Parathyroid adenoma (tissue), 2 donors: ENCODE measurements around the gene PRKD2.

ENCODE experiments used
- H2AFZ ChIP-seq: fragments of 300-600 bp; sonication (generic); one replicate; pipeline ENCODE4 v1.7.0; 2017; ENCODE audit warnings: antibody characterized with exemption, mild to moderate bottlenecking
- H3K27ac ChIP-seq: fragments of 300-600 bp; sonication (generic); one replicate; pipeline ENCODE4 v1.7.0; 2017
- H3K27me3 ChIP-seq: fragments of 300-600 bp; sonication (generic); one replicate; pipeline ENCODE4 v1.7.0; 2017; ENCODE audit warnings: low read length; ENCODE audit not compliant: control insufficient read depth, insufficient read depth
- H3K36me3 ChIP-seq: fragments of 300-600 bp; sonication (generic); one replicate; pipeline ENCODE4 v1.7.0; 2017; ENCODE audit warnings: low read length; ENCODE audit not compliant: control insufficient read depth, insufficient read depth
- H3K4me1 ChIP-seq: fragments of 300-600 bp; sonication (generic); one replicate; pipeline ENCODE4 v1.7.0; 2017; ENCODE audit warnings: control low read depth
- H3K4me2 ChIP-seq: fragments of 300-600 bp; sonication (generic); one replicate; pipeline ENCODE4 v1.7.0; 2017; ENCODE audit warnings: low read length
- H3K4me3 ChIP-seq: fragments of 300-600 bp; sonication (generic); one replicate; pipeline ENCODE4 v1.7.0; 2017; ENCODE audit warnings: low read depth, low read length
- H3K79me2 ChIP-seq: fragments of 300-600 bp; sonication (generic); one replicate; pipeline ENCODE4 v1.7.0; 2017; ENCODE audit warnings: control low read depth
- H3K9ac ChIP-seq: fragments of 300-600 bp; sonication (generic); one replicate; pipeline ENCODE4 v1.7.0; 2017; ENCODE audit warnings: mild to moderate bottlenecking
- H3K9me3 ChIP-seq: fragments of 300-600 bp; sonication (generic); one replicate; pipeline ENCODE4 v1.7.0; 2017; ENCODE audit warnings: low read length; ENCODE audit not compliant: control insufficient read depth
- TF ChIP-seq, protein P1 (sequence below): fragments of 300-600 bp; sonication (generic); IDR thresholded peaks from one replicate; pipeline ENCODE4 v1.7.0; 2017; ENCODE audit warnings: antibody characterized with exemption, mild to moderate bottlenecking
- donor health status: primary hyperparathyroidism.

The PRKD2 gene

DNA sequence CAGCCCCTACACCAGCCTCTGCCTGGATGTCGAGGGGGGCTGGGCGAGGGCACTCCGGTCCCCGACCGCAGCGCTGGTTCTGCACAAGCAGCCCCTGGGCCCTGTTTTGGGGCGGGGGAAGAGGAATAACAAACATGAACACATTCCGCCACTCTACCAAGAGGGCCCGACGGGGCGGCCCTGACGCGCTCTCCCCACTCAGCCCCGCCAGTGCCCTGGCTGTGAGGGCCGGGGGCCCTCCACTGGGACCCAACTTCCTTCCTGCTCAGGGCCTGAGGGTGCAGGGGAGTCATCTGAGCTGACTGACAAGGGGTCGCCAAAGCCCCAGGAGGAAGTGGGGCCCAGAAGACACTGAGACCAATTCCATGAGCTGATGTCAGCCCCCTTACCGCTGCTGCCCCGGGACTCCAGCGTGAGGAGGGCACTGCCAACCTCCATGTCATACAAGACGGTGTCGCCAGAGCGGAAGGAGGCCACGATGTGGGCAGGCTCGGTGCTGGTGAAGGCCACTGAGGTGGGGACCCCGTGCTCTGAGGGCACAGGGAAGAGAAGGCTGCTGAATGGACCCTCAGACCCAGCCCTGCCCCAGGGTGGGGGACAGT, 5.6 kb upstream of the PRKD2 start:
- Histone ChIP-seq H3K4me3 (no peak overlapping the region), H3K79me2 (no peaks in the 10 kb centered on the region), H3K9me3 (no peaks in the 10 kb centered on the region), H3K9ac (no peak overlapping the region), H3K36me3 (no peaks in the 10 kb centered on the region), H3K4me1 (peaks cover 3% of the 10 kb centered on the region), H2AFZ (no peak overlapping the region), H3K27ac (no peak overlapping the region), H3K4me2 (no peak overlapping the region), H3K27me3 (no peaks in the 10 kb centered on the region)
- TF ChIP-seq, protein P1, sequence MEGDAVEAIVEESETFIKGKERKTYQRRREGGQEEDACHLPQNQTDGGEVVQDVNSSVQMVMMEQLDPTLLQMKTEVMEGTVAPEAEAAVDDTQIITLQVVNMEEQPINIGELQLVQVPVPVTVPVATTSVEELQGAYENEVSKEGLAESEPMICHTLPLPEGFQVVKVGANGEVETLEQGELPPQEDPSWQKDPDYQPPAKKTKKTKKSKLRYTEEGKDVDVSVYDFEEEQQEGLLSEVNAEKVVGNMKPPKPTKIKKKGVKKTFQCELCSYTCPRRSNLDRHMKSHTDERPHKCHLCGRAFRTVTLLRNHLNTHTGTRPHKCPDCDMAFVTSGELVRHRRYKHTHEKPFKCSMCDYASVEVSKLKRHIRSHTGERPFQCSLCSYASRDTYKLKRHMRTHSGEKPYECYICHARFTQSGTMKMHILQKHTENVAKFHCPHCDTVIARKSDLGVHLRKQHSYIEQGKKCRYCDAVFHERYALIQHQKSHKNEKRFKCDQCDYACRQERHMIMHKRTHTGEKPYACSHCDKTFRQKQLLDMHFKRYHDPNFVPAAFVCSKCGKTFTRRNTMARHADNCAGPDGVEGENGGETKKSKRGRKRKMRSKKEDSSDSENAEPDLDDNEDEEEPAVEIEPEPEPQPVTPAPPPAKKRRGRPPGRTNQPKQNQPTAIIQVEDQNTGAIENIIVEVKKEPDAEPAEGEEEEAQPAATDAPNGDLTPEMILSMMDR, result no peak

DNA sequence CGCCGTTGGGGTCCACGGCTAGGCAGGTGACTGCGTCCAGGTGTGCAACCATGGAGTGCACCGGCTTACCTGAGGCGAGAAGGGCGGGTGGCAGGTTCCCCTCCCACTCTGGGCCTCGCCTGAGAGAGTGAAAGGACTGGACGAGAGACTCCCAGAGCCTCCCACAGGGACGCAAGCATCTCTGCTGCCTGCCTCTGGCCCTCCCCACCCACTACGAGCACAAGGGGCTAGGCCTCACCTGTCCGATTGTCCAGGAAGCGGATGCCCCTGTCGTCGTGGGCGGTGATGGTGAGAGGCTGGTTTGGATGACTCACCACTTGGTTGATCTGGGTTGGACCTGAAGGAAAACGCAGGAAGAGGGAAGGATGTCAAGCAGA, 5.1 kb upstream of the PRKD2 start:
- TF ChIP-seq, protein P1, result no peak
- peaks cover 3% of the 10 kb centered on the region for H3K4me1 ChIP-seq
- H3K4me3 ChIP-seq, result no peak overlapping the region
- H3K9me3 ChIP-seq, result no peaks in the 10 kb centered on the region
- H3K9ac ChIP-seq, result no peak overlapping the region
- H3K79me2 ChIP-seq, result no peaks in the 10 kb centered on the region
- no peaks in the 10 kb centered on the region for H3K36me3 ChIP-seq
- no peak overlapping the region for H3K4me2 ChIP-seq
- no peak overlapping the region for H2AFZ ChIP-seq
- no peaks in the 10 kb centered on the region for H3K27me3 ChIP-seq
- H3K27ac ChIP-seq, result no peak overlapping the region

DNA sequence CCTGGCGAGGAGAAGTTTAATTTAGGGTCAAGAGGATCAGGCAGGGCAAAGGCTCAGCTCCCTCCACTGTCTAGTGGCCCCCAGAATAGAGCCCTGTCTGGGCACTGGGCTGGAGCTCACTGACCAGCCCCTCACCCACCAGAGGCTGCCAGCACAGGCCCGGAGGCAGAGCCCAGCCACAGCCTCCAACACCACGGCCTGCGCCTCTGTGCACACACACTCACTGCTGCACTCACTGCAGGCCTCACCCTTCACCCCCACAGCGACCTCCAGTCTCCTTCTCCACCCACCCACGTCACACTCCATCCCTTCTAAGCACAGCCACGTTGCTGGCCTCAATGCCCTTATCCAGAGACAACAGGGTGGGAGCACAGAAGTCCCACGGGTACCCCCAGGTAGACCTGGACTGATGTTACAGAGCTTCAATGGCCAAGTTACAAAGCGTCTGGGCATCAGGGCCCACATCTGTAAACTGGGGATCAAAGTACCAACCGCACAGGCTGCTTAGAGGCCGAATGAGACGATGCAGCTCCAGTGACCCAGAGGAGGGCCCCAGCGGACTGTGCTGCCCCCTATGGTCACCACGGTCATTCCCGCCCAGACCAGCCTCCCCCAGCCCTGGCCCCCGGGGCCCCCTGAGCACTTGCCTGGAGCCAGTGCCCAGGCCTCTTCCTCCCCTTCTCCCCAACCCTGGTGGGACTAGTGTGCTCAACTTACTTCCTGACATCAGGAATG, 4.5 kb upstream of the PRKD2 start:
- H3K4me2 ChIP-seq, result no peak overlapping the region
- H3K27me3 ChIP-seq, result no peaks in the 10 kb centered on the region
- no peak overlapping the region for H3K9ac ChIP-seq
- H3K4me3 ChIP-seq, result no peak overlapping the region
- peaks cover 3% of the 10 kb centered on the region for H3K4me1 ChIP-seq
- TF ChIP-seq, protein P1, result no peak
- no peaks in the 10 kb centered on the region for H3K36me3 ChIP-seq
- no peaks in the 10 kb centered on the region for H3K79me2 ChIP-seq
- H3K9me3 ChIP-seq, result no peaks in the 10 kb centered on the region
- H2AFZ ChIP-seq, result no peak overlapping the region
- H3K27ac ChIP-seq, result no peak overlapping the region

DNA sequence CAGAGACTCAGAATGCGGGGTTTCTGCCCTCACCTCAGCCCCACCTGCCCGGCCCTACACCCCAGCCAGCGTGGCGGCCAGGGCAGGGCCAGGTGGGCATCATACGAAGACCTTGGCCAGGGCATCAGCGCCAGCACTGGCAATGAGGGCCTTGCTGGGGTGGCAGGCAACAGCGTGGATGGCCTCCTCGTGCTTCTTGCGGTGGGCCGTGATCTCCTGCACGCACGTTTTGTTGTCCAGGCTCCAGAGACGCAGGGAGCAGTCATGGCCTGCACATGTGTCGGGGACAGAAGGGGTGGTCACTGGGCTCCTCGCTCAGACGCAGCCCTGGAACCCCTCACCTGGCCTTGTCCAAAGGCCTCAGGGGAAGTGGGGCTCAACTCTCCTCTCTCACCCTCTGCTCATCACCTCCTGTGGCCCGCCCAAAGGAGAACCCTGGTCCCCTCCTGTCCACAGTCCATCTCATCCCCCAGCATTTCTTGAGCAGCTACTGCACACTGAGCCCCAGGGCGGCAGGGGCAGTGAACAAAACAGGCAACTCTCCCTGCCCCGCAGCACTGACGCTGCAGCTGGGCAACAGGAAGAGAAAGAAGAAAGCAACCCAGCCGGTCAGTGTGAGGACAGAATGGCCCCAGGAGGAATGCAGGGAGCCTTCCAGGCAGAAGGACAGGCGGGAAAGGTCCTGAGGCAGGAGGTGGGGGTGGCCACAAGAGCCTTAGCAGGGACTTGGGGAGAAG, 3.8 kb upstream of the PRKD2 start:
- H3K9me3 ChIP-seq, result no peaks in the 10 kb centered on the region
- H3K36me3 ChIP-seq, result no peaks in the 10 kb centered on the region
- no peak overlapping the region for H3K4me2 ChIP-seq
- H3K9ac ChIP-seq, result no peak overlapping the region
- TF ChIP-seq, protein P1, result no peak
- no peak overlapping the region for H3K27ac ChIP-seq
- H3K4me1 ChIP-seq, result peaks cover 3% of the 10 kb centered on the region
- no peaks in the 10 kb centered on the region for H3K27me3 ChIP-seq
- H2AFZ ChIP-seq, result no peak overlapping the region
- no peak overlapping the region for H3K4me3 ChIP-seq
- peaks cover 2% of the 10 kb centered on the region for H3K79me2 ChIP-seq
